Right forelimb (tissue), 1 donor: ENCODE measurements around the gene AKNAD1.
"Not testable (repeated sequence)": the region's sequence is repeated elsewhere in the genome, so short reads cannot be mapped to it uniquely, and the experiment has no call there.

ENCODE experiments used
- DNase-seq: peaks from one replicate; pipeline ENCODE4 v3.0.0-alpha.2; 2018

AKNAD1 gene, protein sequence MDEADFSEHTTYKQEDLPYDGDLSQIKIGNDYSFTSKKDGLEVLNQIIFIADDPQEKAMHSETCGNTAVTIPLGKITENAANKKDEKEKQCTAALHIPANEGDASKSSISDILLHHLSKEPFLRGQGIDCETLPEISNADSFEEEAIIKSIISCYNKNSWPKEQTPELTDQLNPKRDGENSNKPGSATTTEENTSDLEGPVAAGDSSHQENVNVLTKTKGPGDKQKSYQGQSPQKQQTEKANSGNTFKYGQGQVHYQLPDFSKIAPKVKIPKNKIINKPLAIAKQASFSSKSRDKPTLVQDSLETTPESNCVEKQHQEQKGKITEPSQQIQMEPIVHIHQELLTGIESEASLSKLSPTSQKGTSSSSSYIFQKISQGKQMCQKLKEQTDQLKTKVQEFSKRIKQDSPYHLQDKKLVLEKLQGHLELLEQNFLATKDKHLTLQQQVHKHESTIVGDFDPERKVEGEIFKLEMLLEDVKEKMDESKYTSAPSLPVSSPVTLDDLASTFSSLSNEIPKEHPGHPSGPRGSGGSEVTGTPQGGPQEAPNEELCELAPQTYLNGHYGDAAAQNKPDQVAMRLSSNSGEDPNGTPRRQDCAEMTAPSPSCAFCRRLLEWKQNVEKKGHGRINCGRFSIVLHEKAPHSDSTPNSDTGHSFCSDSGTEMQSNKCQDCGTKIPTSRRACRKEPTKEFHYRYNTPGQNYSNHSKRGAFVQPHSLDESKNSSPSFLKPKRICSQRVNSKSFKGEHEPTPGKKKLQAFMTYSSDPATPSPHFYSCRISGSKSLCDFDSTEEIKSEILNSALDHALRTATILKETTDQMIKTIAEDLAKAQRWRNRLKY

DNA sequence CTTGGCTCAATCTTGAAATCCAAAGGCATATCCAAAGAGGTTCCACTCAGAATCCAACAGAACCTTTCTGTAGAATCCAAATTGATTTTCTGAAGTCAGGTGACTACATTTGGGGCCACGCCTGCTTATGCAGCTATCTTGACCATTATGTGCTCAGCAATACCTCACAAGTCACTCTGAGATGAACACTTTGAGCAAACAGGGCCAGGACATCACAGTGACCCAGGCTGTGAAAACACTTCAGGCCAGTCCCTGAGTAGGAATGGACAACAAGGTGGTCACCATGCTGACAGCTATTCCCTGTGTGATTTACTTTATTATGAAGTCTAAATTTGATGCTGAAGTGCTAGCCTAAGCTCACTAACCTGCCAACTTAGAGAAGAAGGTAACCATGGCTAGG, at the start of gene AKNAD1:
Gene AKNAD1, minus strand, starts transcription at position 101 of the 400 bp plus-strand sequence. CDS start 4,430 bp downstream, outside the sequence.
- DNase-seq, result no peak

DNA sequence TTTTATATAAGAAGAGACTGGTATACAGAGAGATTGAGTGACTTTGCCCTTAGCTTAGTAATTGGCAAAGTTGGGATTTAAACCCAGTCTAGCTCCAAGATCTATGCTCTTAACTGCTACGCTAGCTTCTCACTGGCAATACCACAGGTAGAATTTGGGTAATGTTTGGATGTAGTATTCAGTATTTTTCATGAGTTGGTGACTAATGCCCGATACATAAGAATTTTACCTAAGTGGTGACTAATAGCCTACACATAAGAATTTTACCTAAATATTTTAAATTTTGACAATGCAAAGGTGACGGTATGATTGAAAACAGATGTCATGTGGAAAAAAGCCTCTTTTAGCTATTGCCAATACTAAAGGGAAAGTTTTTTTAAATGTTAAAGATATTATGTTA, 44.2 kb upstream of the AKNAD1 start:
- DNase-seq, result no peak

DNA sequence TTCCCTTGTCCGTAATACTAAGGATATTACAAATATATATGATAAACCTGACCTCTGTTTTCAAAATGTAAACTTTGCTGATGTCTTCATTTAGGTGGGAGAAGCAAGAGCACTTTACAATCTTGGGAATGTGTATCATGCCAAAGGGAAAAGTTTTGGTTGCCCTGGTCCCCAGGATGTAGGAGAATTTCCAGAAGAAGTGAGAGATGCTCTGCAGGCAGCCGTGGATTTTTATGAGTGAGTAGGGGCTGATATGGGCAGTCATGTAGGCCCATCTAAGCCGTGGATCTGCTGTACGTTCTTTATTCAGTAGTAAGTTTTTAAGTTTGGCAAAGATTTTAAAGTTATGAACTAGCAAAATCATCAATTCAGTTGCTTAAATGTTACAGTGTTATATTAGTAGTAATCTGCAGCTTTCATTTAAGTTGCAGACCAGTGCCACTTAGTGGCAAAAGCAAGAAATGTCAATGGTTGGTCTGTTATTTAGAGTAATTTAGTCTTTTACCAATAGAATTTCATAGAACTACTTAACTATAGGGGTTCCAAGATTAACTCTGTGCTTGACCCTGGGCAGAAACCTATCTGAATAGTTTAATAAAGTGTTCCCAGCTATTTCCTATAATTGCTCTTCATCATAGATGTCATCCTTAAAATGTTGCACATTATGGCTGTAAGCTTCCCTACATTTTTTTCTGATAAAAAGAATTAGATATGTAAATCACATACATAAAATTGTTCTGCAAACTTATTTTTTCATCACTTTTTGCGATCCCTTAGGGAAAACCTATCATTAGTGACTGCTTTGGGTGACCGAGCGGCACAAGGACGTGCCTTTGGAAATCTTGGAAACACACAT, 41.2 kb upstream of the AKNAD1 start:
- no peak for DNase-seq

DNA sequence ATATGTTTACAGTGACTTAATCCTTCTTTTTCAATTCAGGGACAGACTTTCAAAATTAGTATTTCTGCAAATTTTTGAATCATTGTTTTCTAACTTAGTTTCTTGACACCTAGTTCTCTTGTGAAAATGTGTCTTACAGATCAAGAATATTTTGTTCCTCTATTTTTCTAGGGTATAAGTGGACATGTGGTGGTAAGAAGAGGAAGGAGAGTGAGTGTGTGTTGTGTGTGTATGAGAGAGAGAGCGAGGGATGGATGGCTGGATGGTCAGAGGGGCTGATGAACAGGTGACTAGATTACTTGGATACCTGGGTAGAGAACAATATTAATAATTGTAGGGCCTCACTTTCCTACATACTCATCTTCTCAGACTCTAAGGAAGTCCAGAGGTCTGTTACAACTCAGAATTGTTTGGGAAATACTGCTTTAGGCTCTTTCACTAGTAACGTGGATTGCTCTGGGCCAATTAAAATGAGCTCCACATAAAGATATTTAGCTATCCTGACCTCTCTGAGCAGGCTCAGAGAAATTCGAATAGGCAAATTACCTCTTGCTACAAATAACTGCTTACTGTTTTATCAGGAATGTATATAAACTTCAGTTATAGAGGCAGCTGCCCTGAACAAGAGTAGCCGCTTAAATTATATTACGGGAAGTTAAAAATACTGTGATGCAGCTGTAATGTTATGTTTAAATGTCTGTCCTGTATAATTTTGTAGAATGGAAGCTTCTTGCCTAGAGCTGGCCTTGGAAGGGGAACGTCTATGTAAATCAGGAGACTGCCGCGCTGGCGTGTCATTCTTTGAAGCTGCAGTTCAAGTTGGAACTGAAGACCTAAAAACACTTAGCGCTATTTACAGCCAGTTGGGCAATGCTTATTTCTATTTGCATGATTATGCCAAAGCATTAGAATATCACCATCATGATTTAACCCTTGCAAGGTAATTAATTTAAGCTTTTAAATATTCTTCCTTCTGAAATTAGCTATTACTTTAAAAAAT, 39.6 kb upstream of the AKNAD1 start:
- no peak for DNase-seq

DNA sequence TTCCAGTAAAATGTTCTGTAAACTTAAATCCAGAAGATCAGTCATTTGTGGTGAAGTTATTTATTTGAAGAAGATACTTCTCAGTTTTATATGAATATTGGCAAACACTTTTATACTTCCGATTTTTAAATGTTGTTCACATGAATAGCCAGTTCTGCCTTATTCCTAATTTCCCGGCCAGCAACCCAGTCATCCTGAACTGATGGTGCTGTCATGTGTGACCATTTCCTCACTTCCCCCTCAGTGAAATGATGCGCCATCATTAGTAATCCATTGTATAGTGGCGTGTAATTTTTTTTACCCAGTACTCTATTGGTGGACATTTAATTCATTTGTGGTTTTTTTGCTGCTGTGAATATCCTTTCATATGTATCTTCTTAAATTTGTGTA, 36.2 kb upstream of the AKNAD1 start:
- no peak for DNase-seq

DNA sequence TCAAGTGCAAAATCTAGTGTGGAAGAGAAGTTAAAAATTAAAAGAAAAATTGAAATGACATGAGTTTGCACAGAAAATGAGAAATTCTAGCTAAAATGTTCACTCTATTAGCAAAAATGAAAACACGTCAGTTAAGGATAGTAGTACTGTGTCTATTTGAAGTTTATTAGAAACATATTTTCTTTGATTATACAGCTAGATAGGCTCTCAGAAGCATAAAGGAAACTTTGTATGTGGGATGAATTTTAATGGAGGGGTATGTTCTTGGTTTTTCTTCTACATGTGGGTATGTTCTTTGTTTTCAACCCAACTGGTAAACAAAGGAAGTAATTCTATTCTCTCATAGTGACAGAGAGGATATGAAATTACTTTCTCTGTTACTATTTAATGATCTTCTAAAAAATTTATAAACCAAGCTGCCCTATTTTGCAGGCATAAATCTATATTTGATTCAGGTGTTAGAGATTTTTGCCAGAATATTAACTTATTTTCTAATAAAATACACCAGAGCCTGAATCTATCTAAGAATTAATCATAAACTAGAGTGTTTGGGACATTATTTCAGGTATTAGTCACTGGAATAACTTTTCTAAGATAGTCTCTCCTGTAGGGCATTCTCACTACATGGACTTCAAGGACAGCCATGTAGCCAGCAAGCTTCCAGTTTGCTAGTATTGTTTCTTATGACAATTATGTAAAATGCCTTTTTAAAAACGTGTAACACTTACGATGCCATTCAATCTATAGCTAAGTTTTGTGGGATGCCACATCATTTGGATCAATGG, 35.7 kb upstream of the AKNAD1 start:
- DNase-seq, result no peak

DNA sequence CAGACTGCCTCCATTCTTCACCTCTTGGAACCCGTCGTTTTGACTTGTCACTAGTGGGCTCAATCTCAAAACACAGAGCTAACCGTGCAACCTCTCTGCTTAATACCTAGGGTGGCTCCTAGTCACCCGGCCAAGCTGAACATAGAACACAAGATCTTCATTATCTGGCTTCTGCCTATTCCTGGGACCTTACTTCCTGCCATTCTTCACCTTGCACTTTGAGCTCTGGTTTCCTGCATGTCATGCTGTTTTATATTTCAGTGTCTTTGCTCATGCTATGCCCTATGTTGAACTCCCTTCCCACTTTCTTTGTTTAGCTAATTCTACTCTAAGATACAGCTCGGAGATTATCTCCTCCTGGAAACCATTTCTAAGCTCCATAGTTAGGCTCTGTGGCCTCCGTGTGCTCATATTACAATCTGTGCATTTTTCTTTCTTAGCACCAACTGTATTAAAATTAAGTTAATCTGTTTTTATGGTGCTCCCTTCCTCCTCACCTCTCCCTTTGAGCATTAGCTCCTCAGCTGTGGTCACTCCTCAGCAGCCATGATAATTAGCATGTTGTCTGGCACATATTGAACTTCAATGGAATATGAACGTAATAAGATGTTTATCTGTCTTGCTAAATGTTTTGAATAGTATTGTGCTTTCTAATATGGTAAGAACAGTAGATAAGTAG, 33.0 kb upstream of the AKNAD1 start:
- no peak for DNase-seq

DNA sequence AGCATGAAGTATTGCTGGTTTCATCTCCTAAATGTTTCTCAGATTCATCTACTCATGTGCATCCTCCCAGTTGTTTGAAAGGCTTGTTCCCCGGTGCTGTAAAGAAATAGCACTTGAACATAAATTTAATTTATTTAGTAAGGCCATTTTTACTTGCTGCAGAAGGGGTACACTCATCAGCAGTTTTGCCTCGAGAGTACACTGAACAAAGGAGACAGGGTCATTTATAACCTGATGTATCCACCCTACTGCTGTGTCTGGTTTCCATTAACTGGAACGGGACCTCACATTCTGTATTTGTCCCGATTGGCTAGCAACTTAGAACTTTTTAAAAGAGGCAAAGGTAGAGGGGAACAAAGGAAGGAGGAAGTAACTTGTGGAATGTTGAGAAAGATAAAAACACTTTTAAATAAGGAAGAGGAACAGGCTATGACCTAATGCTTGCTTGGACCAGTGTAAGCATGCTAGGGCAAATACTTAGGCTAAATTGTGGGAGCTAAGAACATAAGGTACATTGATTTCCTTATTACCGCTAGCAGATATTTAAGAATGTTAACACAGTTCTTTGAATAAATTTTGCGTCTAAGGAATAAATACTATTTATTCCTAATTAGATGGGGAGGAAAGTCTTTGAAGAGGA, 32.2 kb upstream of the AKNAD1 start:
- DNase-seq, result not testable (repeated sequence)

DNA sequence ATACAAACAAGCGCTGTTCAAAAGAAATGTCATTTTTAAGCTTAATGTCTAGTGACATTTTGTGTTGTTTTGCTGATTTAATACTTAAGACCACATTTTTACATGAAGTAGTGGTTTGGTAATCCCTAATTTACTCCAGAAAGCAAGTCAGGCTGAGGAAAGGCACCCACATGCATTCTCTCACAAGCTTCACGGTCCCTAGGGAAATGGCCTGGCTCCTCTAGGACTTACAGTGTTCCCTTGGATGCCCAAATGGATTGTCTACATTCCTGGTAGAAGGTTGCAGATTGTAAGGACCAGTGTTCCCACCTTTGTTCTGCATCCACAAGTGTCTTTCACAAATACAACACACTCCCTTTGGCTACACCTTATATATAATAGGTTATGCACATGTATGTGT, 29.4 kb upstream of the AKNAD1 start:
- no peak for DNase-seq

DNA sequence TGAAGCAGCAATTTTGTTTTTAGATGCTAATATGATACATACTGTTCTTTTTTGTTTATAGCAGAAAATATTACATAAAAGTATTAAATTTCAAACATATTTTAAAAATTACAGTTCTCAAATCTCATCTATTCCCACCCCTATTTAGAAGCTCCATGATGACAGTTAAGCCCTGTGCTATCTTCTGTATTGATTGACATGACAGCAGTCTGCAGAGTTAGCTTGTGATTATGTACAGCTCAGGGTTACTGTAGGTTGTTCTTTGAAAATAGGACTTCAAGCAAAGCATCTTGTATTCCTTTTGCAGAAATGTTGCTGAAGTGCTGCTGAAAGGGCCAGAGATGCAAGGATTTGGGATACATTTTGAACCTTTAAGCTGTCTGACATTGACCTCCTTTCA, 28.1 kb upstream of the AKNAD1 start:
- DNase-seq, result no peak

DNA sequence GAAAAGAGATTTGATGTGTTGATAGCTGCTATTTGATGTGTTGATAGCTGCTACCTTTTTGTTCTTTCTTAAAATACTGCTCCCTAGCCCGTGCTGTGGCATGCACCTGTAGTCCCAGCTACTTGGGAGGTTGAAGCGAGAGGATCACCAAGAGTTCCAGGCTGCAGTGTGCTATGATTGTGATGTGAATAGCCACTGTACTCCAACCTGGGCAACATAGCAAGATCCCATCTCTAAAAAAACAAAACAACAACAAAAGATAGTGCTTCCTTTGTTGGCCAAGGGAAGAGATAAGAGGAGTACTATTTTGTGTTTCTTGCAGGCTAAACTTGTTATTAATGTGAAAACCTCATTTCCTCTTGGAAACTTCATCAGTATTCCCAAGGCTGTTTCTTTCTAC, 25.9 kb upstream of the AKNAD1 start:
- DNase-seq, result no peak

DNA sequence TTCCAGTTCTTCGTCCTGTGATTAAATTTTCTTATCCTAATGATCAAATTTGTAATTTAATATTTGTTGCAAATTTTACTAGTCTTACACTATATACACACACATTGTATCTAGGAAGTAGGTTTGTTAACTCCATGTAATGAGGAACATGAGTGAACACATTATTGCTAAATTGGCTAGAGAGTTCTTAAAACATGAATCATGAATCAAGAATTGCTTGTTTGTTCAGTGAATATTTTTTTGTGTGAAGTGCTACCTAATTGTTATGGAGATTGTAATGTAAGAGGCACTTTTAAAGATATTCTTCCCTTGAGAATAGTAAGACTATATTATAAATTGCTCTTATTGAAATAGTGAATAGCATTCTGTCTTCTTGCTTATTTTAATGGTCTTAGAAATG, 24.5 kb upstream of the AKNAD1 start:
- no peak for DNase-seq

DNA sequence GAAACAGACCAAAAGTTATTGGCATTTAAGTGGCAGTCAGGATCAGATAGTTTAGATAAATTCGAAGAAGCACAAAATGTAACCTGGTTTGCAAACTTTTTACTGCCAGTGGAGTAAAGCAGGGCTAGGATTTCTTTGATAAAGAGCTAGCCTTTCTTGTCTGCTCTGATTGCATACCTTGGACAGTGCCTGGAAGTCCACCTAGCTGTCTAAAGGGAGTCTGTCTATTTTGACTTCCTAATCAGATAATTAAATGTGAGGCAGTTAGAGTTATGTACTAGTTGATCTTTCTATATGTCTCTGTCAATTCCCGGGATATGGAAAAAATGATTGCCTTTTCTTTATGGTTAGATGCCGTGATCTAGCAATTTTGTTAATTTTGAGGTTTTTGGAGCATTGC, 24.0 kb upstream of the AKNAD1 start:
- DNase-seq, result no peak

DNA sequence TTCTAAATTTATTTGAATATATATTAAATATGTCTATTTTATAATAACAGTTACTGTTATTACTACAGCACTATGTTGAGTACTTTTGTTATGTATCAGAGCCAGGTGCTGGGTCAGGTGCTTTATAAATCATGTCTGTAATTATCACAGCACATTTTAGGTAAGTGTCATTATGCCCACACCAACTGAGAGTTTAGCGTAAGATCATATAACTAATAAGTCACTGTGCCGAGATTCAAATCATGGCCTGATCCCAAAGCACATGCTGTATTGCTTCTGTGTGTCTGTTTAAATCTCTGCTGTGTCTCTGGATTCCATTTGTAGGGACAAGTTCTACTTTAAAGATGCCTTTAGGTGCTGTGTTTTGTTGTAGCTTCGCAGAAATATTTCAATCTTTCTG, 21.8 kb upstream of the AKNAD1 start:
- no peak for DNase-seq

DNA sequence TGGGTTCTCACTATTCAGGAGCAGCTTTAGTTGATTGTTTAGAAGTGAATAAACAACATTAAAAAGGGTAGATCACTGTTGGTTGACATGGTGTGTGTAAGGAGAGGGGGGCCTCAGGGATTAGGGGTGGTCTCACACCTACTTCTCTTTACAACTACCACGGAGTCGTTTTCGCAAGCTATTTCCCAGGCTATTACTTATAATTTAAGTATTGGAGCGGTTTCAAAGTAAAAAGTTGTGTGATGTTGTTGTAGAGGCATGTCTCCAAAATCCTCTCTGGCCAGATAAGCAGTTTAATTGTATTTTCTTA, 21.2 kb upstream of the AKNAD1 start:
- DNase-seq, result no peak

DNA sequence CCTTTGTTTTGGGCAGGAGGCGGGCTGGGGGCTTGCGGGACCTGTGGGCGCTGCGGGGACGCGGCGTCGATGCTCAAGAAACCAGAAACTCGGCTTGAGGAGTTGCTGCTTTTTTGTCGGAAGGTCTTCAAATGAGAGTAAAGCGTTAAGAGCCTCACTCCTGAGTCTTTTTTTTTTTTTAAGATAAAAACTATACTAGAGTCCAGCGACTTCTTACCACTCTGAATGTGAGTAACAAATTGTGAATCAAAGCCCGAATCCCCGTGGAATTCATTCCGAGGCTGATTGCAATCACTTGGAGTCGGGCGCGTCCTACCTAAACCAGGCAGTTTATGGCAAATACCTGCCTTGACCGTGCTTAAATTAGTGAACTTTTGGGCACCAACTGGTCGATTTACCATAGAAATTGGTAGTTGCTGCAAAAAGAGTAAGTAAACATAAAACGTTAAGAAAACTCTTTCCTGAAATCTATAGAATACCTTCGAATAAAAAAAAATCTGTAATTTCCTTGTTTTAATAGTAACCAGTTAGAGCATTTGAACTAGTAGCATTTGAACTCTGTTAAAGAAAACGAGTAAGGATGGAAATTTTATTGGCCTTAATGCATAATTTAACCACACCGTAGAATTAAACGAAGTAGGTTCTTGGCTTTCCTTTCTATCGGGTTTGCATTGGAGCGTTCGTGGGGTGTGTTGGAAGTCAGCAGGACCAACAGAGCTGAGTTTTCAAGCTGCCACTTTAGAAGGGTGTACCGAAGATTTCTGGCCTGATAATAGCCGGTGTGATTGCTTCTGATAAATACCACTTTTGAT, 20.7 kb upstream of the AKNAD1 start:
- DNase-seq, result no peak

DNA sequence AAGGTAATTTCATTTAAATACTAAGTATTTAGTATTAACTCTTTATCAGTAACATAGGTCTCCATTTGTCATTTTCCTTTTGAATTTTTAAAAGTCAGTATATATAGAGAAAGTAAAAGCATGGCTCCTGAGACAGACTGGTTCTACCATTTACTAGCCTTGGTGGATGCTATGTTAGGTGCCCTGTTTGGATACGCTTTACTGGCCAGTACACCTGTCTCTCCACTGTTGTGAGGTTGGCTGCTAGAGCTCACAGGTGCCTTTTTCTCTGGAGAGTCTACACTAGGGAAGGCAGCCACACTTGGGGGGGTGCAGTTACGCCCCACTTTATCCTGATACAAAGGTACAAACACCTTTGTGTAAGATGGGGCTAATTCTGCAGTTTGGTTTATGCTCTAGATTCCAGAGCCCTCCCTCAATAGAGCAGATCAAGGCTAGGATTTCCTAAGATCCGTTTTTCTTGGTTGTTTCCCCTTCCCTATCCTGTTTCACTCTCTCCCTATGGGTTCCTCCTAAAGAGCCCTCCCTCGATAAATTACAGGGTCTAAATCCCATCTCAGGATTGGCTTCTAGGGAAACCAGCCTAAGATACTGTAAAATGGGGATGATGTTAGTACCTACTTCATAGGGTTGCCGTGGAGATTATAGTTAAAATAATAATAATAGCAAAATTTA, 14.3 kb upstream of the AKNAD1 start:
- DNase-seq, result no peak

DNA sequence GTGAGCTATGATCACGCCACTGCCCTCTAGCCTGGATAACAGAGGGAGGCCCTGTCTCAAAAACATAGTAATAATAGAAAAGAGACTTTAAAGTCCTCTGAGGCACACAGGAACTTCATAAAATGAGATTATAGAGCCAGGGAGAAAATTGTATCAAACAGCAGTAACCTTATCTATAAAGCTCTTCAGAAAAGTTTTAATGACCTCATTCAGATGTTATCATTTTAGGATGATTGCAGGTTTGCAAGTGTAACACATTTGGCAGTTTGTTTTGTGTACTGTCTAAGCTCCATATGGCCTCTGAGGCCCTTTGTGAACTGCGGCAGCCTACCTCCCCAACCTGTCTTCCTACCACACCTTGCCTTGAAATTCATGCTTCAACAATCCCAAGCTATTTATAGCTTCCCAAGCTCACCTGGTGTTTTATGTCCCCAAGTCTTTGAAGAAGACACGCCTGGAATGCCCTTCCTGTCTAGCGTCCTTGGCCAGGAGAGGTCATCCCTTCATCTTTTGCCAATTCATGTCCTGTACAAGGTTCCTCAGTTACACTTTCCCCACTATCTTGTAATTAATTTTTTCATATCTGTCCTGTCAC, 8.5 kb upstream of the AKNAD1 start:
- no peak for DNase-seq
